ENCODE data around the gene GPR139. TPM values are rescaled to one million over a fixed set of nuclear protein-coding genes. Genes with fewer than 3 reads are reported as not detected.

Gene GPR139
- total and polyA plus RNA-seq, 2 donors, result 0.07 TPM; not detected in 1

GRCh38 chr16:20041924-20042596 is 31.6 kb downstream of the GPR139 start:
- H3K4me3 ChIP-seq (ENCODE audit: low read length in 2 of 2), result no peak overlapping the region
- WGBS, result 91% methylated on average over 4 of the region's 4 CpGs
- H3K4me1 ChIP-seq (ENCODE audit: control insufficient read depth in 2 of 2, insufficient read depth in 2 of 2, low read length in 2 of 2), result no peaks in the 10 kb centered on the region
- no peaks in the 10 kb centered on the region for H3K27me3 ChIP-seq (ENCODE audit: control insufficient read depth in 2 of 2, insufficient read depth in 1 of 2, low read length in 1 of 2)
- no peaks in the 10 kb centered on the region for H3K9me3 ChIP-seq (ENCODE audit: control insufficient read depth in 2 of 2, insufficient read depth in 1 of 2, low read length in 1 of 2)
- no peak overlapping the region for H3K27ac ChIP-seq (ENCODE audit: low read depth in 1 of 2, low read length in 1 of 2)
- H3K36me3 ChIP-seq (ENCODE audit: control insufficient read depth in 2 of 2, insufficient read depth in 2 of 2, low read length in 1 of 2), result no peaks in the 10 kb centered on the region
- DNase-seq (ENCODE audit: low read depth in 6 of 9, low spot score in 9 of 9), result no peak

GRCh38 chr16:20040011-20040410 is 33.7 kb downstream of the GPR139 start:
- 68% methylated on average over 4 of the region's 4 CpGs for WGBS
- Histone ChIP-seq H3K4me1 (ENCODE audit: control insufficient read depth in 2 of 2, insufficient read depth in 2 of 2, low read length in 2 of 2) (no peaks in the 10 kb centered on the region), H3K27me3 (ENCODE audit: control insufficient read depth in 2 of 2, insufficient read depth in 1 of 2, low read length in 1 of 2) (no peaks in the 10 kb centered on the region), H3K27ac (ENCODE audit: low read depth in 1 of 2, low read length in 1 of 2) (no peak overlapping the region), H3K36me3 (ENCODE audit: control insufficient read depth in 2 of 2, insufficient read depth in 2 of 2, low read length in 1 of 2) (no peaks in the 10 kb centered on the region), H3K4me3 (ENCODE audit: low read length in 2 of 2) (no peak overlapping the region), H3K9me3 (ENCODE audit: control insufficient read depth in 2 of 2, insufficient read depth in 1 of 2, low read length in 1 of 2) (no peaks in the 10 kb centered on the region)
- no peak for DNase-seq (ENCODE audit: low read depth in 6 of 9, low spot score in 9 of 9)

DNA sequence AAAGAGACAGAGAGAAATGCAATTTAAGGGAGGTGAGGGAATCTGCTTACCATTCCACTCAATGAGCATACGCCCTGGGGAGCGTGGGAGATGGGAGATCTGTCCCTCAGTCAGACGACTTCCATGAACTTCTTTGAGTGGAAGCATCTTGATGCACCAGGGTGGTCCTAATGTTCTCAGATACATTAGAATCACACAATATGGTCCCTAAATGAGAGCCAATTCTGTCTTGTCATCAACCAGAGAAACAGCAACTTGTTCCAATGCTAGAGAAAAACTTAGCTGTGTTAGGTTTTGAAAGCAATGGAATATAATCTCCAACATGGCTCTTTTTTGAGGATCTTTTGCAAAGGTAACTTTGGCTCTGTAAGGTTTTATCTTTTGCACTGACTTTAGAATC is 44.1 kb downstream of the GPR139 start:
- no peak for DNase-seq (ENCODE audit: low read depth in 6 of 9, low spot score in 9 of 9)
- H3K27me3 ChIP-seq (ENCODE audit: control insufficient read depth in 2 of 2, insufficient read depth in 1 of 2, low read length in 1 of 2), result no peaks in the 10 kb centered on the region
- no peak overlapping the region for H3K27ac ChIP-seq (ENCODE audit: low read depth in 1 of 2, low read length in 1 of 2)
- 91% methylated on average over 3 of the region's 3 CpGs for WGBS
- no peak overlapping the region for H3K4me3 ChIP-seq (ENCODE audit: low read length in 2 of 2)
- H3K36me3 ChIP-seq (ENCODE audit: control insufficient read depth in 2 of 2, insufficient read depth in 2 of 2, low read length in 1 of 2), result no peaks in the 10 kb centered on the region
- H3K4me1 ChIP-seq (ENCODE audit: control insufficient read depth in 2 of 2, insufficient read depth in 2 of 2, low read length in 2 of 2), result no peaks in the 10 kb centered on the region
- no peaks in the 10 kb centered on the region for H3K9me3 ChIP-seq (ENCODE audit: control insufficient read depth in 2 of 2, insufficient read depth in 1 of 2, low read length in 1 of 2)

- Histone ChIP-seq H3K36me3 (ENCODE audit: control insufficient read depth in 2 of 2, insufficient read depth in 2 of 2, low read length in 1 of 2) (no peaks in the 10 kb centered on the region), H3K27me3 (ENCODE audit: control insufficient read depth in 2 of 2, insufficient read depth in 1 of 2, low read length in 1 of 2) (no peaks in the 10 kb centered on the region), H3K4me3 (ENCODE audit: low read length in 2 of 2) (no peak overlapping the region), H3K27ac (ENCODE audit: low read depth in 1 of 2, low read length in 1 of 2) (no peak overlapping the region), H3K4me1 (ENCODE audit: control insufficient read depth in 2 of 2, insufficient read depth in 2 of 2, low read length in 2 of 2) (no peaks in the 10 kb centered on the region), H3K9me3 (ENCODE audit: control insufficient read depth in 2 of 2, insufficient read depth in 1 of 2, low read length in 1 of 2) (no peaks in the 10 kb centered on the region)
- WGBS, result 65% methylated on average over 2 of the region's 2 CpGs
- DNase-seq (ENCODE audit: low read depth in 6 of 9, low spot score in 9 of 9), result no peak
Observed at GRCh38 chr16:20026361-20027072, 47.2 kb downstream of the GPR139 start.

- no peaks in the 10 kb centered on the region for H3K27me3 ChIP-seq (ENCODE audit: control insufficient read depth in 2 of 2, insufficient read depth in 1 of 2, low read length in 1 of 2)
- H3K4me1 ChIP-seq (ENCODE audit: control insufficient read depth in 2 of 2, insufficient read depth in 2 of 2, low read length in 2 of 2), result no peaks in the 10 kb centered on the region
- WGBS, result 12% methylated on average over 1 of the region's 1 CpG
- no peak overlapping the region for H3K4me3 ChIP-seq (ENCODE audit: low read length in 2 of 2)
- H3K27ac ChIP-seq (ENCODE audit: low read depth in 1 of 2, low read length in 1 of 2), result no peak overlapping the region
- no peaks in the 10 kb centered on the region for H3K9me3 ChIP-seq (ENCODE audit: control insufficient read depth in 2 of 2, insufficient read depth in 1 of 2, low read length in 1 of 2)
- H3K36me3 ChIP-seq (ENCODE audit: control insufficient read depth in 2 of 2, insufficient read depth in 2 of 2, low read length in 1 of 2), result no peaks in the 10 kb centered on the region
- peak in 2 of 9 donors; percentile 2 to 18 for DNase-seq (ENCODE audit: low read depth in 6 of 9, low spot score in 9 of 9)
Observed at GRCh38 chr16:20023190-20023589, 50.5 kb downstream of the GPR139 start.

- Histone ChIP-seq H3K4me3 (ENCODE audit: low read length in 2 of 2) (no peak overlapping the region), H3K27me3 (ENCODE audit: control insufficient read depth in 2 of 2, insufficient read depth in 1 of 2, low read length in 1 of 2) (no peaks in the 10 kb centered on the region), H3K9me3 (ENCODE audit: control insufficient read depth in 2 of 2, insufficient read depth in 1 of 2, low read length in 1 of 2) (no peaks in the 10 kb centered on the region), H3K4me1 (ENCODE audit: control insufficient read depth in 2 of 2, insufficient read depth in 2 of 2, low read length in 2 of 2) (no peaks in the 10 kb centered on the region), H3K27ac (ENCODE audit: low read depth in 1 of 2, low read length in 1 of 2) (no peak overlapping the region), H3K36me3 (ENCODE audit: control insufficient read depth in 2 of 2, insufficient read depth in 2 of 2, low read length in 1 of 2) (no peaks in the 10 kb centered on the region)
- 97% methylated on average over 2 of the region's 2 CpGs for WGBS
- DNase-seq (ENCODE audit: low read depth in 6 of 9, low spot score in 9 of 9), result no peak
Observed at GRCh38 chr16:20020976-20021375, 52.7 kb downstream of the GPR139 start.

GRCh38 chr16:20020083-20020482 is 53.6 kb downstream of the GPR139 start:
- H3K36me3 ChIP-seq (ENCODE audit: control insufficient read depth in 2 of 2, insufficient read depth in 2 of 2, low read length in 1 of 2), result no peaks in the 10 kb centered on the region
- no peak overlapping the region for H3K27ac ChIP-seq (ENCODE audit: low read depth in 1 of 2, low read length in 1 of 2)
- H3K4me3 ChIP-seq (ENCODE audit: low read length in 2 of 2), result no peak overlapping the region
- DNase-seq (ENCODE audit: low read depth in 6 of 9, low spot score in 9 of 9), result no peak
- H3K9me3 ChIP-seq (ENCODE audit: control insufficient read depth in 2 of 2, insufficient read depth in 1 of 2, low read length in 1 of 2), result no peaks in the 10 kb centered on the region
- WGBS, result 64% methylated on average over 1 of the region's 1 CpG
- no peaks in the 10 kb centered on the region for H3K4me1 ChIP-seq (ENCODE audit: control insufficient read depth in 2 of 2, insufficient read depth in 2 of 2, low read length in 2 of 2)
- no peaks in the 10 kb centered on the region for H3K27me3 ChIP-seq (ENCODE audit: control insufficient read depth in 2 of 2, insufficient read depth in 1 of 2, low read length in 1 of 2)

- Histone ChIP-seq H3K4me3 (ENCODE audit: low read length in 2 of 2) (no peak overlapping the region), H3K27me3 (ENCODE audit: control insufficient read depth in 2 of 2, insufficient read depth in 1 of 2, low read length in 1 of 2) (no peaks in the 10 kb centered on the region), H3K4me1 (ENCODE audit: control insufficient read depth in 2 of 2, insufficient read depth in 2 of 2, low read length in 2 of 2) (no peaks in the 10 kb centered on the region), H3K36me3 (ENCODE audit: control insufficient read depth in 2 of 2, insufficient read depth in 2 of 2, low read length in 1 of 2) (no peaks in the 10 kb centered on the region), H3K27ac (ENCODE audit: low read depth in 1 of 2, low read length in 1 of 2) (no peak overlapping the region), H3K9me3 (ENCODE audit: control insufficient read depth in 2 of 2, insufficient read depth in 1 of 2, low read length in 1 of 2) (no peaks in the 10 kb centered on the region)
- DNase-seq (ENCODE audit: low read depth in 6 of 9, low spot score in 9 of 9), result no peak
- WGBS, result 47% methylated on average over 7 of the region's 7 CpGs
Observed at GRCh38 chr16:20016234-20016633, 57.5 kb downstream of the GPR139 start.

DNA sequence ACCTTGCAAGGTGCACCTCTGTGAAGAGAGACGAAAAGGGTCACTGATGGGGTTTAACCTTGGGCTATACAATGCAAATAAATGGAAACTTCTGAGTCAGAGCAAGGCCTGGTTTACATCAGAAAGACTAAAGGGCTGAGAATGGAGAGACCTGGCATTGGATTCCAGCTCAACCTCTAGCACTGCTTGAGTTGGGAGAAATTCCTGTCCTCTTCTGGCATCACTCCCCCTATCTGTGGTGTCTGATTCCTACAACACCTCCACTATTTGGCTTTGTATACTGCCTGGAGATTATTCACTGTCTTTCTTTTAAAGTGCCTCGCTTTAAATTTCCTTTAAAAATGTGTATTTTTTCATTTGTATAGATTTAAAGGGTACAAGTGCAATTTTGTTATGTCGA is 68.8 kb downstream of the GPR139 start:
- DNase-seq (ENCODE audit: low read depth in 6 of 9, low spot score in 9 of 9), result no peak
- no peaks in the 10 kb centered on the region for H3K9me3 ChIP-seq (ENCODE audit: control insufficient read depth in 2 of 2, insufficient read depth in 1 of 2, low read length in 1 of 2)
- no peaks in the 10 kb centered on the region for H3K36me3 ChIP-seq (ENCODE audit: control insufficient read depth in 2 of 2, insufficient read depth in 2 of 2, low read length in 1 of 2)
- H3K4me3 ChIP-seq (ENCODE audit: low read length in 2 of 2), result no peak overlapping the region
- H3K27me3 ChIP-seq (ENCODE audit: control insufficient read depth in 2 of 2, insufficient read depth in 1 of 2, low read length in 1 of 2), result no peaks in the 10 kb centered on the region
- 63% methylated on average over 3 of the region's 3 CpGs for WGBS
- H3K27ac ChIP-seq (ENCODE audit: low read depth in 1 of 2, low read length in 1 of 2), result no peak overlapping the region
- H3K4me1 ChIP-seq (ENCODE audit: control insufficient read depth in 2 of 2, insufficient read depth in 2 of 2, low read length in 2 of 2), result no peaks in the 10 kb centered on the region

Measured in thymus (tissue), 11 donors.